Spleen (tissue), 7 donors: Measurements from ENCODE around the gene TAS1R3.

ENCODE experiments used
- POLR2A ChIP-seq, 3 donors: fragments of 450-650 bp; IDR thresholded peaks; one replicate each; pipeline ENCODE4 v1.5.1; 2017; ENCODE audit warnings: antibody characterized with exemption in 3 of 3, mild to moderate bottlenecking in 1 of 3
- POLR2AphosphoS5 ChIP-seq, 3 donors: sonication (generic); formaldehyde crosslinking; IDR thresholded peaks; one replicate each; pipeline ENCODE4 v1.5.1; 2017; ENCODE audit warnings: antibody characterized with exemption in 3 of 3
- TF ChIP-seq, protein P1 (sequence below), 11 experiments: fragments of 200-600 bp in 7 of 11; fragments of 450-650 bp in 4 of 11; sonication (generic) in 4 of 11; IDR thresholded peaks in 8 of 11; conservative IDR thresholded peaks in 3 of 11; 1 replicate in 7 of 11; 2 replicates in 4 of 11; pipeline versions ENCODE4 v1.4.0 to v1.8.0; 2016 to 2021; ENCODE audit warnings: antibody characterized with exemption in 11 of 11, inconsistent platforms in 4 of 11, mild to moderate bottlenecking in 1 of 11
- donor health status: DM: no; HTN: no; CAD: no; lungs with moderate emphysema.
- donor health status: DM: no; HTN: no; CAD: no.
- donor health status: DM: no; HTN: no; CAD: no.

GRCh38 chr1:1284221-1285101, 46.6 kb upstream of the TAS1R3 start:
- TF ChIP-seq, protein P1, sequence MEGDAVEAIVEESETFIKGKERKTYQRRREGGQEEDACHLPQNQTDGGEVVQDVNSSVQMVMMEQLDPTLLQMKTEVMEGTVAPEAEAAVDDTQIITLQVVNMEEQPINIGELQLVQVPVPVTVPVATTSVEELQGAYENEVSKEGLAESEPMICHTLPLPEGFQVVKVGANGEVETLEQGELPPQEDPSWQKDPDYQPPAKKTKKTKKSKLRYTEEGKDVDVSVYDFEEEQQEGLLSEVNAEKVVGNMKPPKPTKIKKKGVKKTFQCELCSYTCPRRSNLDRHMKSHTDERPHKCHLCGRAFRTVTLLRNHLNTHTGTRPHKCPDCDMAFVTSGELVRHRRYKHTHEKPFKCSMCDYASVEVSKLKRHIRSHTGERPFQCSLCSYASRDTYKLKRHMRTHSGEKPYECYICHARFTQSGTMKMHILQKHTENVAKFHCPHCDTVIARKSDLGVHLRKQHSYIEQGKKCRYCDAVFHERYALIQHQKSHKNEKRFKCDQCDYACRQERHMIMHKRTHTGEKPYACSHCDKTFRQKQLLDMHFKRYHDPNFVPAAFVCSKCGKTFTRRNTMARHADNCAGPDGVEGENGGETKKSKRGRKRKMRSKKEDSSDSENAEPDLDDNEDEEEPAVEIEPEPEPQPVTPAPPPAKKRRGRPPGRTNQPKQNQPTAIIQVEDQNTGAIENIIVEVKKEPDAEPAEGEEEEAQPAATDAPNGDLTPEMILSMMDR (IDR thresholded peaks at IDR 0.05 in 8 of 11, conservative IDR thresholded peaks at IDR 0.05 in 3 of 11) = no peak
- TF ChIP-seq POLR2A (IDR thresholded peaks at IDR 0.05) (no peak), POLR2AphosphoS5 (IDR thresholded peaks at IDR 0.05) (no peak)
